ENCODE measurements around the gene ZP1. TPM values are rescaled to one million over a fixed set of nuclear protein-coding genes. Genes with fewer than 3 reads are reported as not detected.
"Not testable (repeated sequence)": the region's sequence is repeated elsewhere in the genome, so short reads cannot be mapped to it uniquely, and the experiment has no call there.

ZP1 gene, protein sequence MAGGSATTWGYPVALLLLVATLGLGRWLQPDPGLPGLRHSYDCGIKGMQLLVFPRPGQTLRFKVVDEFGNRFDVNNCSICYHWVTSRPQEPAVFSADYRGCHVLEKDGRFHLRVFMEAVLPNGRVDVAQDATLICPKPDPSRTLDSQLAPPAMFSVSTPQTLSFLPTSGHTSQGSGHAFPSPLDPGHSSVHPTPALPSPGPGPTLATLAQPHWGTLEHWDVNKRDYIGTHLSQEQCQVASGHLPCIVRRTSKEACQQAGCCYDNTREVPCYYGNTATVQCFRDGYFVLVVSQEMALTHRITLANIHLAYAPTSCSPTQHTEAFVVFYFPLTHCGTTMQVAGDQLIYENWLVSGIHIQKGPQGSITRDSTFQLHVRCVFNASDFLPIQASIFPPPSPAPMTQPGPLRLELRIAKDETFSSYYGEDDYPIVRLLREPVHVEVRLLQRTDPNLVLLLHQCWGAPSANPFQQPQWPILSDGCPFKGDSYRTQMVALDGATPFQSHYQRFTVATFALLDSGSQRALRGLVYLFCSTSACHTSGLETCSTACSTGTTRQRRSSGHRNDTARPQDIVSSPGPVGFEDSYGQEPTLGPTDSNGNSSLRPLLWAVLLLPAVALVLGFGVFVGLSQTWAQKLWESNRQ
- not detected for total RNA-seq
- not detected for polyA plus RNA-seq
- total RNA-seq = not detected

DNA sequence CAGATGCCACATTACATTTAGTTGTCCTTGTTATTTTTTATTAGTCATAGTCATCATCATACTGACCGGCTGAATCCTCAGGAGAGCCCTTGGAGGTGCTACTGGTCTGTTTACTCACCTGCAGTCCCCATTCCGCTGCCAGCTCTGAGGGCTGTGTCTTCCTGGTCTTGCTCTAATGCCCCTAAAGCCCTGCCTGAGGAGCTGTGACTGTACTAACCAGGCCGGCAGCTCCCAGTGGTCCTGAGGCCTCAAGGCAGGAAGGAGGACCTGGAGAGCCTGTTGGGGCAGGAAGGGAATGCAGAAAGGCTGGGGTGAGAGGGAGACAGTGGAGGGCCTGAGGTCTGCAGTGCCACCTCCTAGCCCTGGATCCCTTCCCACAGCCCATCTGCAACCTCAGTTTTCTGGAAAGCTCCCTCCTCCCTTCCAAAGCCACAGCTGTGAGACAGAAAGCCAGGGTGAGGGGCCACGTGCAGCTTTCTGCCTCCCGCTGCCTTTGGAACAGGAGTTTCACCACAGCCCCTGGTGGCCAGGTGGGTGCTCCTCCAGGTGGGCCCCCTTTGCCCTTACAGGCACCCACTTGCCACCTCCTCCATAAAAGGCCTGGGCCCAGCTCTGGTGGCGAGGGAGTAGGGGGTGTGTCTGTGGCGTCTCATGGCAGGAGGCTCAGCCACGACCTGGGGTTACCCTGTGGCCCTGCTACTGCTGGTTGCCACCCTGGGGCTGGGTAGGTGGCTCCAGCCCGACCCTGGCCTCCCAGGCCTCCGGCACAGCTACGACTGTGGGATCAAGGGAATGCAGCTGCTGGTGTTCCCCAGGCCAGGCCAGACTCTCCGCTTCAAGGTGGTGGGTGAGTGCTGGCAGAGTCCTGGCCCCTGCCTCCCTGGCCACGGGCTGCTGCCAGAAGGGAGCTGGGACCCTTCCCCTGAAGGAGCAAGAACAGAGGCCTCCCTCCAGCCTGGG lies at the start of gene ZP1:
ZP1 (plus strand) TSS at position 632 of the 960 bp plus-strand sequence; CDS start at position 652, 20 bp downstream.
- POLR2A ChIA-PET = no interaction called here
- H3K27me3 ChIP-seq (ENCODE audit: control insufficient read depth in 2 of 2, insufficient read depth in 2 of 2, low read length in 2 of 2) = no peaks in the 10 kb centered on the region
- CTCF ChIA-PET = no interaction called here

GRCh38 chr11:60818057-60818456 lies 49.3 kb upstream of the ZP1 start:
- no peak overlapping the region for H3K27ac Mint-ChIP-seq
- DNase-seq (no peak), ATAC-seq (no peak)
- Histone ChIP-seq H3K27ac (ENCODE audit: low read depth, low read length) (no peak overlapping the region), H3K36me3 (ENCODE audit: control insufficient read depth in 2 of 3, insufficient read depth in 3 of 3, low read length in 3 of 3) (no peaks in the 10 kb centered on the region), H3K9me3 (ENCODE audit: control insufficient read depth in 2 of 3, low read length in 3 of 3) (peaks cover 0 to 13% (median 3%) of the 10 kb centered on the region in 3 experiments), H3K4me1 (ENCODE audit: control insufficient read depth in 2 of 2, insufficient read depth in 2 of 2, low read length in 2 of 2) (no peaks in the 10 kb centered on the region), H3K27me3 (ENCODE audit: control insufficient read depth in 2 of 2, insufficient read depth in 2 of 2, low read length in 2 of 2) (no peaks in the 10 kb centered on the region), H3K4me3 (ENCODE audit: low read length) (no peak overlapping the region)
- POLR2A ChIA-PET = no interaction called here
- H3K27me3 Mint-ChIP-seq = peaks cover 0 to 4% (median 0%) of the 10 kb centered on the region in 5 donors
- CTCF ChIA-PET = no interaction called here
- H3K4me3 Mint-ChIP-seq = no peak overlapping the region
- no peaks in the 10 kb centered on the region for H3K36me3 Mint-ChIP-seq
- H3K4me1 Mint-ChIP-seq = peaks cover 0 to 2% (median 0%) of the 10 kb centered on the region in 7 donors
- intact Hi-C loops (cut with micrococcal nuclease) = no loop called here
- H3K9me3 Mint-ChIP-seq = peaks cover 0 to 18% (median 12%) of the 10 kb centered on the region in 11 donors

More for the DNA sequence above, at the start of gene ZP1:
- H3K4me1 Mint-ChIP-seq = peaks cover 0 to 16% (median 0%) of the 10 kb centered on the region in 7 donors
- H3K27ac Mint-ChIP-seq = peak within 1 kb of the TSS in 1 of 9 donors; percentile 31
- H3K4me3 ChIP-seq (ENCODE audit: low read length) = no peak within 1 kb of the TSS
- no peaks in the 10 kb centered on the region for H3K9me3 Mint-ChIP-seq
- H3K27me3 Mint-ChIP-seq = peaks cover 0 to 5% (median 0%) of the 10 kb centered on the region in 5 donors
- intact Hi-C loops (cut with micrococcal nuclease) = no loop called here
- no peaks in the 10 kb centered on the region for H3K36me3 ChIP-seq (ENCODE audit: control insufficient read depth in 2 of 3, insufficient read depth in 3 of 3, low read length in 3 of 3)
- H3K4me3 Mint-ChIP-seq = no peak within 1 kb of the TSS
- ATAC-seq = no peak
- peaks cover 0 to 20% of the 10 kb centered on the region in 2 donors for H3K4me1 ChIP-seq (ENCODE audit: control insufficient read depth in 2 of 2, insufficient read depth in 2 of 2, low read length in 2 of 2)
- no peak for DNase-seq
- H3K27ac ChIP-seq (ENCODE audit: low read depth, low read length) = no peak within 1 kb of the TSS
- H3K36me3 Mint-ChIP-seq = no peaks in the 10 kb centered on the region
- H3K9me3 ChIP-seq (ENCODE audit: control insufficient read depth in 2 of 3, low read length in 3 of 3) = no peaks in the 10 kb centered on the region

DNA sequence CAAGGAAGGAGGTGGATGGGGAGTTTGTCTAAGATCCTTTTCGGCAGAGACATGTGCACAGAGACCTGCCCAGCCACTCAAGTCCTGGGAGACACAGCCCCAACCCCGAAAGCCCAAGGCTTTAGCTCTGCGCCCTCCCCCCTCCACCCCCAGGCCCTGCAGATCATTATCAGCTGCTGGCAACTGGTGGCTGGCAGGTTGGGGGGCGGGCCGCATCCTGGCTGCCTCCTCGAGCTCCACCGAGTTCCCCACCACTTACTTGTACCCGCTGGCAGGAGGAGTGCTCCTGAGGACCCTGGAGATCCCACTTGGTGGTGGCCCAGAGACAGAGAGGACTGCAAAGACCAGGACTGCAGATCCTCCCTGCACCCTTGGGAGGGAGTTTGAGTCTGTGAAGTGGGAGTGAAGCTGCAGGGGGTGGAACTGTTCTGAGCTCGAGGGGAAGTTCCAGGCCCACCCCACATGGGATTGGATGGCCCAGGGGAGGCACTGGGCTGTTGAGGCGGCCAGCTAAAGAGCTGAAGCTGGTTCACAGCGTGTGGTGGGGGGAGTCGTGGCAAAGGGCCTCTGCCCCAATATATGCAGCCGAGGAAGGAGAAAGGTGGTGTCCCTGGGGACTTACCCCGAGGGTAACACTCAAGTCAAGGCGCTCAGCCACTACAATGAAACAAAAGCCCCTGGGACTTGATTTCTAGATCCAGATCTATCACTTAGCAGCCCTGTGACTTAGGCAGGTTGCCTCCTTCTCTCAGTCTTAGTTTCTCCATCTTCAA lies 45.3 kb upstream of the ZP1 start:
- CTCF ChIA-PET = no interaction called here
- no peaks in the 10 kb centered on the region for H3K36me3 ChIP-seq (ENCODE audit: control insufficient read depth in 2 of 3, insufficient read depth in 3 of 3, low read length in 3 of 3)
- Mint-ChIP-seq H3K4me1 (no peaks in the 10 kb centered on the region), H3K4me3 (no peak overlapping the region), H3K27me3 (peaks cover 0 to 6% (median 0%) of the 10 kb centered on the region in 5 donors), H3K9me3 (peaks cover 0 to 7% (median 4%) of the 10 kb centered on the region in 11 donors), H3K36me3 (no peaks in the 10 kb centered on the region), H3K27ac (no peak overlapping the region)
- no peaks in the 10 kb centered on the region for H3K27me3 ChIP-seq (ENCODE audit: control insufficient read depth in 2 of 2, insufficient read depth in 2 of 2, low read length in 2 of 2)
- H3K4me1 ChIP-seq (ENCODE audit: control insufficient read depth in 2 of 2, insufficient read depth in 2 of 2, low read length in 2 of 2) = no peaks in the 10 kb centered on the region
- intact Hi-C loops (cut with micrococcal nuclease) = no loop called here
- H3K27ac ChIP-seq (ENCODE audit: low read depth, low read length) = no peak overlapping the region
- DNase-seq (peak in 1 of 9 donors; percentile 7), ATAC-seq (no peak)
- POLR2A ChIA-PET = no interaction called here
- H3K9me3 ChIP-seq (ENCODE audit: control insufficient read depth in 2 of 3, low read length in 3 of 3) = peaks cover 0 to 5% (median 0%) of the 10 kb centered on the region in 3 experiments
- no peak overlapping the region for H3K4me3 ChIP-seq (ENCODE audit: low read length)

GRCh38 chr11:60823745-60824306 lies 43.5 kb upstream of the ZP1 start:
- H3K27me3 Mint-ChIP-seq; H3K36me3 Mint-ChIP-seq; ATAC-seq; H3K27ac Mint-ChIP-seq; H3K36me3 ChIP-seq (ENCODE audit: control insufficient read depth in 2 of 3, insufficient read depth in 3 of 3, low read length in 3 of 3); intact Hi-C loops (cut with micrococcal nuclease); H3K27ac ChIP-seq (ENCODE audit: low read depth, low read length); H3K9me3 ChIP-seq (ENCODE audit: control insufficient read depth in 2 of 3, low read length in 3 of 3); H3K4me1 ChIP-seq (ENCODE audit: control insufficient read depth in 2 of 2, insufficient read depth in 2 of 2, low read length in 2 of 2); H3K4me3 ChIP-seq (ENCODE audit: low read length); H3K9me3 Mint-ChIP-seq; H3K4me3 Mint-ChIP-seq; H3K4me1 Mint-ChIP-seq; CTCF ChIA-PET; DNase-seq; H3K27me3 ChIP-seq (ENCODE audit: control insufficient read depth in 2 of 2, insufficient read depth in 2 of 2, low read length in 2 of 2): not testable (repeated sequence)
- POLR2A ChIA-PET = interaction anchor here (0.5 kb wide), 1 partner anchor 22 kb away, joined by 3 read pairs; no protein-coding TSS in a partner anchor

GRCh38 chr11:60825118-60825517 lies 42.2 kb upstream of the ZP1 start:
- no peaks in the 10 kb centered on the region for H3K9me3 ChIP-seq (ENCODE audit: control insufficient read depth in 2 of 3, low read length in 3 of 3)
- H3K27ac ChIP-seq (ENCODE audit: low read depth, low read length) = no peak overlapping the region
- H3K4me1 Mint-ChIP-seq = no peaks in the 10 kb centered on the region
- no peaks in the 10 kb centered on the region for H3K36me3 ChIP-seq (ENCODE audit: control insufficient read depth in 2 of 3, insufficient read depth in 3 of 3, low read length in 3 of 3)
- ATAC-seq = no peak
- H3K27ac Mint-ChIP-seq = no peak overlapping the region
- H3K4me1 ChIP-seq (ENCODE audit: control insufficient read depth in 2 of 2, insufficient read depth in 2 of 2, low read length in 2 of 2) = no peaks in the 10 kb centered on the region
- no peaks in the 10 kb centered on the region for H3K36me3 Mint-ChIP-seq
- CTCF ChIA-PET = no interaction called here
- no peak overlapping the region for H3K4me3 ChIP-seq (ENCODE audit: low read length)
- no peaks in the 10 kb centered on the region for H3K9me3 Mint-ChIP-seq
- intact Hi-C loops (cut with micrococcal nuclease) = no loop called here
- peaks cover 0 to 6% (median 0%) of the 10 kb centered on the region in 5 donors for H3K27me3 Mint-ChIP-seq
- no peak overlapping the region for H3K4me3 Mint-ChIP-seq
- no peaks in the 10 kb centered on the region for H3K27me3 ChIP-seq (ENCODE audit: control insufficient read depth in 2 of 2, insufficient read depth in 2 of 2, low read length in 2 of 2)
- no peak for DNase-seq
- POLR2A ChIA-PET = no interaction called here

DNA sequence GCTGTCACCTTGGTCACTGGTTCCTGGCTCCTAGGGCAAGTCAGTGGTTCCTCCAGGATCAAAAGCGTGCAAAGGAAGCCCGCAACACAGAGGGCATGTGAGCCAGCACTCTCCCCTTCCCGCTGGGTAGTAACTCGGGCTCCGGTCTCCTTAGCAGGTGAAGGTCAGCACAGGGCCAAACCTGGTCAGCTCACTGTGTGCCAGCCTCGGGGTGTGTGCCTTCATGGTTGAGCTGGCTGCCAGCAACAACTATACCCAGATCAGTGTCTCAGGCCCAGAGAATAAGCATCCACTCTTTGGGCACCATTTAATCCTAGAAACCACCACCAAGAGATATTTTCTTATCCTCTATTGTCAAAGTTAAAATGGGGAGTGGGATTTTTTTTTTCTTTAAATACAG lies 41.6 kb upstream of the ZP1 start:
- intact Hi-C loops (cut with micrococcal nuclease) = no loop called here
- Mint-ChIP-seq H3K36me3 (no peaks in the 10 kb centered on the region), H3K27me3 (peaks cover 0 to 6% (median 0%) of the 10 kb centered on the region in 5 donors), H3K9me3 (no peaks in the 10 kb centered on the region), H3K27ac (no peak overlapping the region), H3K4me1 (peaks cover 0 to 3% (median 0%) of the 10 kb centered on the region in 7 donors), H3K4me3 (no peak overlapping the region)
- ATAC-seq = no peak
- ChIA-PET CTCF (interaction anchor here (8.1 kb wide), 1 partner anchor 362 kb away, joined by 60 read pairs; no protein-coding TSS in a partner anchor), POLR2A (no interaction called here)
- no peaks in the 10 kb centered on the region for H3K36me3 ChIP-seq (ENCODE audit: control insufficient read depth in 2 of 3, insufficient read depth in 3 of 3, low read length in 3 of 3)
- DNase-seq = no peak
- no peak overlapping the region for H3K4me3 ChIP-seq (ENCODE audit: low read length)
- no peaks in the 10 kb centered on the region for H3K9me3 ChIP-seq (ENCODE audit: control insufficient read depth in 2 of 3, low read length in 3 of 3)
- no peaks in the 10 kb centered on the region for H3K27me3 ChIP-seq (ENCODE audit: control insufficient read depth in 2 of 2, insufficient read depth in 2 of 2, low read length in 2 of 2)
- no peak overlapping the region for H3K27ac ChIP-seq (ENCODE audit: low read depth, low read length)
- no peaks in the 10 kb centered on the region for H3K4me1 ChIP-seq (ENCODE audit: control insufficient read depth in 2 of 2, insufficient read depth in 2 of 2, low read length in 2 of 2)

Data from naive thymus-derived CD4-positive, alpha-beta T cell (primary cell).